ENCODE measurements around the gene SSC5D. TPM values are rescaled to one million over a fixed set of nuclear protein-coding genes. Genes with fewer than 3 reads are reported as not detected.

Gene SSC5D
- total and polyA plus RNA-seq, 9 of the 15 experiments (the other 6 are each of a cell fraction or from before 2014, with no cell fraction given), result 0.04 to 0.71 (median 0.14) TPM; not detected in 2

GRCh38 chr19:55494172-55494761 is 6.0 kb downstream of the SSC5D start (continued):
- TF ChIP-seq SAFB2 (IDR thresholded peaks at IDR 0.05; ENCODE audit: borderline replicate concordance, low read depth, low read length, severe bottlenecking), result no peak
- TF ChIP-seq SAP30 (IDR thresholded peaks at IDR 0.05; ENCODE audit: borderline replicate concordance, insufficient read depth, low read depth, low read length, poor library complexity, severe bottlenecking), result no peak
- no peak for TF ChIP-seq TAF7 (tag; IDR thresholded peaks at IDR 0.05)
- no peak for TF ChIP-seq MGA (IDR thresholded peaks at IDR 0.05)
- no peak for TF ChIP-seq OTX1 (CRISPR knock-in tag; IDR thresholded peaks at IDR 0.05)
- no peak for TF ChIP-seq SMAD4 (CRISPR knock-in tag; conservative IDR thresholded peaks at IDR 0.05)
- no peak for TF ChIP-seq ETS1 (conservative IDR thresholded peaks at IDR 0.05; ENCODE audit: control insufficient read depth, low read depth, low read length)
- no peak for TF ChIP-seq MITF (IDR thresholded peaks at IDR 0.05)
- no peak for TF ChIP-seq CEBPG (CRISPR knock-in tag; IDR thresholded peaks at IDR 0.05)
- TF ChIP-seq CEBPG (tag; conservative IDR thresholded peaks at IDR 0.05 in 1 of 2, IDR thresholded peaks at IDR 0.05 in 1 of 2), result no peak
- TF ChIP-seq NEUROD1 (IDR thresholded peaks at IDR 0.05; ENCODE audit: borderline replicate concordance, low read depth, low read length, partially characterized antibody), result no peak
- peak; percentile 23; the same call in 1 of the 2 replicates for TF ChIP-seq CBFA2T3 (IDR thresholded peaks at IDR 0.05)
- no peak for TF ChIP-seq IFI16 (CRISPR knock-in tag; IDR thresholded peaks at IDR 0.05)
